Activated naive CD8-positive, alpha-beta T cell treated with anti-CD3 and anti-CD28 coated beads for 36 hours (primary cell): ENCODE measurements around the gene GAGE12J. TPM values are rescaled to one million over a fixed set of nuclear protein-coding genes. Genes with fewer than 3 reads are reported as not detected.
"Not testable (repeated sequence)": the region's sequence is repeated elsewhere in the genome, so short reads cannot be mapped to it uniquely, and the experiment has no call there.

Source experiments
- DNase-seq: peaks from one replicate; pipeline ENCODE4 v3.0.0; 2021
- H3K27ac Mint-ChIP-seq: one replicate; pipeline ENCODE4 v1.8.0; 2022; ENCODE audit warnings: mild to moderate bottlenecking, moderate library complexity, mixed read lengths
- H3K27me3 Mint-ChIP-seq: one replicate; pipeline ENCODE4 v1.8.0; 2022; ENCODE audit warnings: mild to moderate bottlenecking, mixed read lengths
- H3K36me3 Mint-ChIP-seq: one replicate; pipeline ENCODE4 v1.8.0; 2021; ENCODE audit warnings: mild to moderate bottlenecking, mixed read lengths
- H3K4me1 Mint-ChIP-seq: one replicate; pipeline ENCODE4 v1.8.0; 2021; ENCODE audit warnings: mixed read lengths
- H3K4me3 Mint-ChIP-seq: one replicate; pipeline ENCODE4 v1.8.0; 2022; ENCODE audit warnings: mild to moderate bottlenecking, moderate library complexity, mixed read lengths
- H3K9me3 Mint-ChIP-seq: one replicate; pipeline ENCODE4 v1.8.0; 2022; ENCODE audit warnings: mixed read lengths
- total RNA-seq, 2 experiments: library from RNA; stranded (reverse); gene quantifications; one replicate each; pipeline ENCODE4 v1.2.3, GENCODE V29; 2021

GAGE12J gene, protein sequence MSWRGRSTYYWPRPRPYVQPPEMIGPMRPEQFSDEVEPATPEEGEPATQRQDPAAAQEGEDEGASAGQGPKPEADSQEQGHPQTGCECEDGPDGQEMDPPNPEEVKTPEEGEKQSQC
- total RNA-seq = not detected

DNA sequence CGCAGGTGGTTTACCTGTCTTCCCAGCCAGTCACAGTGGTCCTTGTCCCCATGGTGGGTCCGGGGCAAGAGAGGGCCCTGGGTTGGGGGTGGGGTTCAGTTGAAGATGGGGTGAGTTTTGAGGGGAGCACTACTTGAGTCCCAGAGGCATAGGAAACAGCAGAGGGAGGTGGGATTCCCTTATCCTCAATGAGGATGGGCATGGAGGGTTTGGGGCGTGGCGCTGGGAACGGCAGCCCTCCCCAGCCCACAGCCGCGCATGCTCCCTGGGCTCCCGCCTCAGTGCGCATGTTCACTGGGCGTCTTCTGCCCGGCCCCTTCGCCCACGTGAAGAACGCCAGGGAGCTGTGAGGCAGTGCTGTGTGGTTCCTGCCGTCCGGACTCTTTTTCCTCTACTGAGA, at the start of gene GAGE12J:
Gene GAGE12J, plus strand, starts transcription at position 301 of the 400 bp plus-strand sequence. CDS start 1,157 bp downstream, outside the sequence.
- H3K4me3 Mint-ChIP-seq = not testable (repeated sequence)

DNA sequence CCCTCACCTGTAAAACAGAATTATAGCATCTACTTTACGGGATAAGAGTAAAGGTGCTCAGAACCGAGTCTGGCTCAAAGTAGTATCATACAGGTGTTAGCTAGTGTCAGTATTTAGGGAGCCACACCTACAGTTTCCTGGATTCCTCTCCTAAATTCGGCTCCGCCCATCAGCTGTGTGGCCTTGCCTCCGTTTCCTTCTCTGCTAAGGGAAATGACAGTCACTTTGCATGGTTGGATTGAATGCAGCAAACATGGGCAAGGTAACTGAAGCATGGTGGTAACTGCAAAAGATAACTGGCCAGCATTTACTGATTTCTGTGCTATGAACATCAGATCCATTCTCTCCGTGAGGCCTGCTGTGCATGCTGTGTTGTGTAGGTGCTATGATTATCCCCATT, 49.4 kb upstream of the GAGE12J start:
- Mint-ChIP-seq H3K4me3 (peak overlapping the region; percentile 67), H3K4me1 (peaks cover 58% of the 10 kb centered on the region), H3K9me3 (no peaks in the 10 kb centered on the region), H3K27me3 (peaks cover 4% of the 10 kb centered on the region), H3K36me3 (peaks cover 26% of the 10 kb centered on the region), H3K27ac (peak overlapping the region; percentile 88)
- DNase-seq = no peak

More for the DNA sequence above, at the start of gene GAGE12J:
- not testable (repeated sequence) for H3K27me3 Mint-ChIP-seq, DNase-seq, H3K27ac Mint-ChIP-seq, H3K9me3 Mint-ChIP-seq, H3K4me1 Mint-ChIP-seq, H3K36me3 Mint-ChIP-seq

DNA sequence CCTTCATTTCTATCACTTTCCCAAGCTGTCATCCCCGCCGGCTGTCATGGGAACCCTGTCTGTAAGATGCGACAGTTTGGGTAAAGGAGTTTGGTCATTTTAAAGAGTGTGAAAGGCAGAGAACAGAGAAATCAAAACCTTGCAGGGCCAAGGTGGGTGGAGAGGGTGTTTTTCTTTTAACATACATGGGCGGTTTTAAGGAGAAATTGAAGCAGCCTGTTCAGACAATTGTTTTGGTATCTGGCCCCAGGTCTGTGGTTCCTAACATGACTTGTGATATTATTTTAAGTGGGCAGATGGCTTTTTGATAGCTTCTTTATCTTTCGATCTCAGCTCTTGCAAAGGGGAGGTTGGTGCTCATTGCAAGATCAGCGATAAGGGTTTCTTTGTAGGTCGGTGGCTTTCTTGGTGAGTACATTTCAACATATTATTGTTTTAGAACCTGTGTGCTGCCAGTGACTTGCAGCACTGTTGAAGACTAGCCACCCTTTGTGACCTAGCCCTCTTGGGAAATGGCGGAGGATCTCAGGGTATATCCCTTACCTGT, 48.6 kb upstream of the GAGE12J start:
- peak; percentile 53 for DNase-seq
- Mint-ChIP-seq H3K9me3 (no peaks in the 10 kb centered on the region), H3K27me3 (peaks cover 4% of the 10 kb centered on the region), H3K4me3 (peak overlapping the region; percentile 67), H3K27ac (peak overlapping the region; percentile 88), H3K4me1 (peaks cover 60% of the 10 kb centered on the region), H3K36me3 (peaks cover 26% of the 10 kb centered on the region)

DNA sequence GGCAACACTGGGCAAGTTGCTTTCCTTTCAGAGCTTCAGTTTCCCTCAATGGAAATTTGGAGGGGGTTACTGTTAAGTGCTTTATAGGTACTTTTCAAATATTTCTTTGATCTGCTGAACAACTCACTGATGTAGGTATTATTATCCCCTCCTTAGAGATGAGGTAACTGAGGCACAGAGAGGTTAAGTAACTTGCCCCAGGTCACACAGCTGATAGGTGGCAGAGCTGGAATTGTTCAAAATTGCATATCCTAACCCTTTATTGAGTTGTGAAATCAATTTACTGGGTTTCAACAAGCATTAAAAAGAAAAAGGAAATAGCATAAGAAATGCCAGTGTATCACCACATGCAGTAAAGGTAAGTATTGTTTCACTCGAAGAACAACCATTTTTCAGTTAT, 45.6 kb upstream of the GAGE12J start:
- no peaks in the 10 kb centered on the region for H3K9me3 Mint-ChIP-seq
- H3K36me3 Mint-ChIP-seq = peaks cover 20% of the 10 kb centered on the region
- peak overlapping the region; percentile 87 for H3K27ac Mint-ChIP-seq
- no peak overlapping the region for H3K4me3 Mint-ChIP-seq
- no peaks in the 10 kb centered on the region for H3K27me3 Mint-ChIP-seq
- H3K4me1 Mint-ChIP-seq = peaks cover 71% of the 10 kb centered on the region
- no peak for DNase-seq

DNA sequence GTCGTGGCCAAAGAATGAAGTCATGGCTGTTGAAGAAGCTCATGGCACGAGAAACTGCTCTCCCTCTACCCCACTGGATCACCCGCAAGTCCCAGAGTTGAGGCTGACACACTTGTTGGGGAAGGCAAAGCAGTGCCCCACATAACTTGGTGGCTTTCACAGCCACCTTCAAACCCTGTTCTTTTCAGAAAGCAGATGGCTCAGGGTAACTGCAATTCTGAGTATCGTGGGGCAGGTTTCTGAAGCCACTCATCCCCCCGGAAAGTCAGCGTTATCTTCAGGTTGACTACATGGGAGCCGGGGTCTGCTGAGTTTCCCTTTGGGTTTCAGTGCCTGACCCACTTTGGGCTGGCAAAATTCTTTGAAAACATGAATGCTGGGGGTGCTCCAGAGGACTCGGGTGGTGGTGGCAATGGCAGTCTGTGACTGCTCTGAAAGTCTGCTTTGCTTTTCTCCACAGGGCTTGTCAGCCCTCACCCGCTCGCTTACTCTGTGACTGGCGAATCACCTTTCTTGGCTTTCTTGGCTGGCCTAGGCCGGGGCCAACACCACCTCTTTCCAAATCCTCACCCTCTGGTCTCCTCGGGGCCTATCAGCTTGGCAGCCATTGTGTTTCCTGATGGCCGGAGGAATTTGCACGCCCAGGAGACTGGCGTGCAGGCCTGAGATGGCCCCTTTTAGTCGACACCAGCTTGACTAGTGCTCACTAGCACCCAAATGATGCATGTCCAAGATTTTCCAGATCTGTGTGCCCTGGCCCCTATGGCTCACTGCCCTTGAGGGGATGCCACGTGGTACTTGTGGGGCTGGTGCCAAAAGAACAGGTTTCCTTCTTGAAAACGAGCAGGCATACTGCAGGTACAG, 44.9 kb upstream of the GAGE12J start:
- H3K27ac Mint-ChIP-seq = peak overlapping the region; percentile 87
- H3K27me3 Mint-ChIP-seq = no peaks in the 10 kb centered on the region
- H3K9me3 Mint-ChIP-seq = no peaks in the 10 kb centered on the region
- H3K4me1 Mint-ChIP-seq = peaks cover 69% of the 10 kb centered on the region
- H3K4me3 Mint-ChIP-seq = no peak overlapping the region
- DNase-seq = peak; percentile 40
- peaks cover 15% of the 10 kb centered on the region for H3K36me3 Mint-ChIP-seq

DNA sequence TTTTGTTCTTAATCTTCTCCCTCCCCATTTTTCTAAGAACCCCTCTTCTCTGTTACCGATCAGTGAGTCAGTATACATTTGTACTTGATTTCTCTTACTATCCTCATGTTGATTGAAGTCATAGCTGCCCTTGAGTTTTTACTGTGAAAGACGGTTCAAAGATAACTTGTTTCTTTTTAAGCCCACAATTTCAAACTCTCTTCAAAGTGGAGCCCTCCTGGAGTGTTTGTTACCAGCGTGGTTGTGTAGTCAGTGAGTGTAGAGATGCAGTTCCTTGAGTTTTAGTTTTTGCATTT, 44.4 kb upstream of the GAGE12J start:
- Mint-ChIP-seq H3K27ac (peak overlapping the region; percentile 87), H3K4me3 (peak overlapping the region; percentile 9), H3K36me3 (peaks cover 15% of the 10 kb centered on the region), H3K9me3 (no peaks in the 10 kb centered on the region), H3K4me1 (peaks cover 74% of the 10 kb centered on the region), H3K27me3 (no peaks in the 10 kb centered on the region)
- DNase-seq = no peak

DNA sequence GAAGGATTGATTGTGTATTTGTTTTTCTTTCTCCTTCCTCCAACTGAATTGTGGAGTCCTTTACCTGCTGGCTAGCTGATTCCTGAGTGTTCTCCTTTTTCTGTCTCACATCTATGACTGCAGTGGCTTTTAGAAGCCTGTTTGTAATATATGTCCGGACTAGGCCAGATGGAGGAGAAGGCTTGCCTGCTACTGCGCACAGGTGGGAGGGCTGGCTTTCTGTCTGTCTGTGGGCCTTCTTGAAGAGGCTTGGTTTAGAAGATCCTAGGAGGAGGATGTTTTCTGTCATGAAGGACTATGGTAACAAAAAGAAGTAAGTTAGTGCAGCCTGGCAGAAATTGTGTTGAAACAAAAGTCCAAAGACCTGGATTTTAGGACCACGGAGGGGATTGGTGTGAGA, 43.8 kb upstream of the GAGE12J start:
- no peak for DNase-seq
- peaks cover 72% of the 10 kb centered on the region for H3K4me1 Mint-ChIP-seq
- H3K9me3 Mint-ChIP-seq = no peaks in the 10 kb centered on the region
- no peaks in the 10 kb centered on the region for H3K27me3 Mint-ChIP-seq
- peaks cover 15% of the 10 kb centered on the region for H3K36me3 Mint-ChIP-seq
- peak overlapping the region; percentile 9 for H3K4me3 Mint-ChIP-seq
- H3K27ac Mint-ChIP-seq = peak overlapping the region; percentile 87

DNA sequence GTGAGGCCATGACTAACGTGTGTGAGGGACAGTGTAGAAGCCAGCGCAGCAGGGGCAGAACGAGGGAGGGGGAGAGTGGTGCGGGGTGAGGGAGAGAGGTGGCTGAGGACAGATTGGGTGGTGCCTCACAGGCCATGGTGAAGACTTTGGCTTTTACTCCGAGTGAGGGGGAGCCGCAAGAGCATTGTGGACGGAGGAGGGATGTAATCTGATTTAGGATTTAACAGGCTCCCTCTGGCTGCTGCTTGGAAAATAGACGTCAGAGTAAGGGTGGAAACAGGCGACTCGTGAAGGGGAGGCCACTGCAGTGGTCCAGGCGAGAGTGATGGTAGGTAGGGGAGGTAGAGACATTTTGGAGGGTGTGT, 39.2 kb upstream of the GAGE12J start:
- no peaks in the 10 kb centered on the region for H3K36me3 Mint-ChIP-seq
- H3K27me3 Mint-ChIP-seq = no peaks in the 10 kb centered on the region
- no peaks in the 10 kb centered on the region for H3K9me3 Mint-ChIP-seq
- H3K27ac Mint-ChIP-seq = no peak overlapping the region
- DNase-seq = no peak
- H3K4me3 Mint-ChIP-seq = no peak overlapping the region
- H3K4me1 Mint-ChIP-seq = peaks cover 39% of the 10 kb centered on the region

DNA sequence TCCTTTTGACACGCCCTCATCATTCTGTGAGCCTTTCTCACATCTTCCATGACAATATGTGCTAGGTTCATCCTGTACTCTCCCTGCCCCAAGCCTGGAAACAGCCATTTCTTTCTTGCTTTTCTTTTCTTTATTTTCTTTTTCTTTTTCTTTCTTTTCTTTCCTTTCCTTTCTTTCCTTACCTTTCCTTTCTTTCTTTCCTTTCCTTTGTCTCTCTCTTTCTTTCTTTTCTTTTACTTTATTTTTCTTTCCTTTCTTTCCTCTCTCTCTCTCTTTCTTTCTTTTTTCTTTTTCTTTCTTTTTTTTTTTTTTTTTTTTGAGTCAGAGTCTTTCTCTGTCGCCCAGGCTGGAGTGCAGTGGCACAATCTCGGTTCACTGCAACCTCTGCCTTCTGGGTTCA, 37.6 kb upstream of the GAGE12J start:
- Mint-ChIP-seq H3K4me3 (no peak overlapping the region), H3K36me3 (no peaks in the 10 kb centered on the region), H3K27ac (no peak overlapping the region)

DNA sequence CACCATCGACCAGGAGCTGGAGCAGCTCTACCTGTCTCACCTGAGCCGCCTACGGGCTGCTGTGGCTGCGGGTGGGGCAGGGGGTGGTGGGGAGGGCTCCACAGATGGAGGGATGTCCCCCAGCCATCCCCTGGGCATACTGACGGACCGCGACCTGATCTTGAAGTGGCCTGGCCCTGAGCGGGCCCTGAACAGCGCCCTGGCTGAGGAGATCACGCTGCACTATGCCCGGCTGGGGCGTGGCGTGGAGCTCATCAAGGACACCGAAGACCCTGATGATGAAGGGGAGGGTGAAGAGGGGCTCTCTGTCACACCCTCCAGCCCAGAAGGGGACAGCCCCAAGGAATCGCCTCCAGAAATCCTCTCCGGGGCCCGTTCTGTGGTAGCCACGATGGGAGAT, 35.7 kb upstream of the GAGE12J start:
- DNase-seq = no peak
- Mint-ChIP-seq H3K4me1 (peaks cover 27% of the 10 kb centered on the region), H3K36me3 (no peaks in the 10 kb centered on the region), H3K9me3 (no peaks in the 10 kb centered on the region), H3K27ac (no peak overlapping the region), H3K4me3 (no peak overlapping the region), H3K27me3 (no peaks in the 10 kb centered on the region)

More for the DNA sequence above, 37.6 kb upstream of the GAGE12J start:
- Mint-ChIP-seq H3K4me1 (peaks cover 39% of the 10 kb centered on the region), H3K27me3 (no peaks in the 10 kb centered on the region), H3K9me3 (no peaks in the 10 kb centered on the region)
- no peak for DNase-seq

DNA sequence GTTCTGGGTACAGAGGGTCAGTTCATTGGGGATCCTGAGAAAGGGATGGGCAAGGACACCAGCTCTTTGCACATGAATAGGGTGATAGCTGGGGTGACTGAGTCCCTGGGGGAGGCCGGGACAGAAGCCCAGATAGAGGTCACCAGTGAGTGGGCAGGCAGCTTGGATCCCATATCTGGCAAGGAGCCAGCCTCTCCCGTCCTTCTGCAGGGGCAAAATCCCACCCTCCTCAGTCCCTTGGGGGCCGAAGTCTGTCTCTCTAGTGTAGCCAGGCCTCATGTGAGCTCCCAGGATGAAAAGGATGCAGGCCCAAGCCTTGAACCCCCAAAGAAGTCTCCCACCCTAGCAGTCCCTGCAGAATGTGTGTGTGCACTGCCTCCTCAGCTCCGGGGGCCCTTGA, 35.3 kb upstream of the GAGE12J start:
- H3K4me3 Mint-ChIP-seq = no peak overlapping the region
- H3K4me1 Mint-ChIP-seq = peaks cover 27% of the 10 kb centered on the region
- no peak for DNase-seq
- H3K9me3 Mint-ChIP-seq = no peaks in the 10 kb centered on the region
- H3K27ac Mint-ChIP-seq = no peak overlapping the region
- H3K36me3 Mint-ChIP-seq = no peaks in the 10 kb centered on the region
- no peaks in the 10 kb centered on the region for H3K27me3 Mint-ChIP-seq

DNA sequence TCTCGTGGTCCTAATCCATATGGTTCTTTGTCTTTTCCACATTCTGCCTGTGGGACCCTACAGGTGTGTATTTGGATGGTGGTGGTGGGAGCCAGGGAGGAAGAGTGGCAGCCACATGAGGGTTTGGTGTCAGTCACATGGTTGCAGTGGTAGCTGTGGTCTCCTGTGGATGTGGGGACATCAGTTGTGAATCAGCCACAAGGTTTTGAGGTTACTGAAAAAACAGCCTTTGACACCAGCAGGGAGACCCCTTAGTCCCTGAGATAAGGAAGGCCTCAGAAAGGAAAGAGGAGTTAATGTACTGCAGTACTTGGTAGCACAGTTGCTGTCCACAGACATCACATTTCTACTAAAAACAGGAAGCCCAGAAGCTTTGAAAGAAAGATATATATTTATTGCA, 34.2 kb upstream of the GAGE12J start:
- Mint-ChIP-seq H3K4me3 (no peak overlapping the region), H3K36me3 (no peaks in the 10 kb centered on the region), H3K27ac (no peak overlapping the region), H3K4me1 (peaks cover 27% of the 10 kb centered on the region), H3K27me3 (no peaks in the 10 kb centered on the region), H3K9me3 (no peaks in the 10 kb centered on the region)
- no peak for DNase-seq

DNA sequence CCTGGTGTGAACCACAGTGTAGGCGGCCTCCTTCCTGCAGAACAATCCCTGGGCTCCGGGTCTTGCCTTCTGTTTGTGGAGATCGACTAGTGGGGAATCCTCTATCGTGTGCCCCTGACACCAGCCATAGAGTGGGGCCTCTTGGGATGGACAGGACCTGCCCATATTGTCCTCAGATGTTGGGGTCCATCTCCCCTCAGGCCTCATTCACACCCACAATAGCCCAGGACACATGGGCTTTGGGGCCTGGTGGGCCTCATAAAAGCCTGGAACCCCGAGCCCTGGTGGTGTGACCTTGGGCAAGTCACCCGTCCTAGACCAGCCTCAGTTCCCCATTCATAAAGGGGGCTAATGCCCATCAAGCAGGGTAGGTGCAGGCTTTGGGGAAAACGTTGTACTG, 31.6 kb upstream of the GAGE12J start:
- Mint-ChIP-seq H3K4me3 (no peak overlapping the region), H3K9me3 (no peaks in the 10 kb centered on the region), H3K27ac (no peak overlapping the region), H3K36me3 (no peaks in the 10 kb centered on the region), H3K27me3 (no peaks in the 10 kb centered on the region), H3K4me1 (peaks cover 22% of the 10 kb centered on the region)
- DNase-seq = no peak

DNA sequence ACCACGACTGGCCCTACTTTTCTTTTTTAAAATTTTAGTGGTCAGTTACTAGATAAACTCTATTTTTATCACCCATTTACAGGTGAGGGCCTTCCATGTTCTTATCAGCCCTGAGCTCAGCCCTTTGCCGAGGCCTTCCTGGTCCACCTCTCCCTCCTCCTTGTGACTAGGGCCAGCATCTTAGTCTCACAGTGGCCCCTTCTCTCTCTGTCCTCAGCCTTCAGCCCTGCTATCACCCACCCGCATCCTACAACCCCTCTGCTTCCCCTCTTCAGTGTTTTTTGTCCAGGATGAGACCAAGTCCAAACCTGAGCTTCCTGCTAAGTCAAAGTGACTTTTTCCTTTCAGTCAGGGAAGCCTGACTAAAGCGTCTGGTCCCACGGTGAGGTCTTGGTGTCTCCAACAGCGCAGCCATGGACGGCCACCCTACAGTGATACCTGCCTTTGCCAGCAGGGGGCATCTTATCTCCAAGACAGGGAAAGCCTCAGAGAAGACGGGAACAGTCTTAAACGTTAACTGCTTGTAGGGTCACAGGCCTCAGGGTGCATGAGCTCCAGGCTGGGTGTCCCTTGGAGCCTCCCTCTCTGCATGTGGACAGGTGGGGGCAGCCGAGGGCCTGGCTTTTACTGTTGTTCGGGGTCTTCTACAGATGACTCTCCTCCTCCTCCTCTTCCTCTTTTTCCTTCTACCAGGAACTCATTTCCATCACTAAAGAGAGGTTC, 30.1 kb upstream of the GAGE12J start:
- no peaks in the 10 kb centered on the region for H3K9me3 Mint-ChIP-seq
- H3K4me1 Mint-ChIP-seq = peaks cover 24% of the 10 kb centered on the region
- DNase-seq = peak; percentile 63
- no peaks in the 10 kb centered on the region for H3K27me3 Mint-ChIP-seq
- no peaks in the 10 kb centered on the region for H3K36me3 Mint-ChIP-seq
- H3K4me3 Mint-ChIP-seq = no peak overlapping the region
- H3K27ac Mint-ChIP-seq = no peak overlapping the region
